D341Med (cell line): ENCODE data around the gene SUPT3H.
"Not testable (repeated sequence)": the region's sequence is repeated elsewhere in the genome, so short reads cannot be mapped to it uniquely, and the experiment has no call there.

ENCODE experiments used
- DNase-seq: peaks from one replicate; pipeline ENCODE4 v3.0.0; 2012; ENCODE audit warnings: low spot score

Gene SUPT3H

GRCh38 chr6:45323656-45324224 is 54.0 kb downstream of the SUPT3H start:
- no peak for DNase-seq

- DNase-seq: no peak
Observed at GRCh38 chr6:45320349-45320748, 57.4 kb downstream of the SUPT3H start.

- DNase-seq: no peak
Observed at GRCh38 chr6:45314146-45314545, 63.6 kb downstream of the SUPT3H start.

GRCh38 chr6:45310118-45310788 is 67.5 kb downstream of the SUPT3H start:
- DNase-seq: no peak

GRCh38 chr6:45305546-45305945 is 72.2 kb downstream of the SUPT3H start:
- no peak for DNase-seq

- DNase-seq: no peak
Observed at GRCh38 chr6:45302832-45303231, 74.9 kb downstream of the SUPT3H start.

- no peak for DNase-seq
Observed at GRCh38 chr6:45301348-45302142, 76.2 kb downstream of the SUPT3H start.

GRCh38 chr6:45300736-45301135 is 77.0 kb downstream of the SUPT3H start:
- no peak for DNase-seq

- DNase-seq: no peak
Observed at GRCh38 chr6:45299096-45299581, 78.6 kb downstream of the SUPT3H start.

- no peak for DNase-seq
Observed at GRCh38 chr6:45297320-45297719, 80.4 kb downstream of the SUPT3H start.

GRCh38 chr6:45294065-45294701 is 83.6 kb downstream of the SUPT3H start:
- DNase-seq: not testable (repeated sequence)

- DNase-seq: no peak
Observed at GRCh38 chr6:45293306-45293705, 84.4 kb downstream of the SUPT3H start.

GRCh38 chr6:45289751-45290514 is 87.8 kb downstream of the SUPT3H start:
- DNase-seq: no peak

GRCh38 chr6:45286707-45287106 is 91.0 kb downstream of the SUPT3H start:
- not testable (repeated sequence) for DNase-seq

- no peak for DNase-seq
Observed at GRCh38 chr6:45278367-45278766, 99.4 kb downstream of the SUPT3H start.

- not testable (repeated sequence) for DNase-seq
Observed at GRCh38 chr6:45277741-45278140, 100.0 kb downstream of the SUPT3H start.

- no peak for DNase-seq
Observed at GRCh38 chr6:45275358-45275757, 102.4 kb downstream of the SUPT3H start.

- DNase-seq: no peak
Observed at GRCh38 chr6:45272626-45273025, 105.1 kb downstream of the SUPT3H start.

- DNase-seq: no peak
Observed at GRCh38 chr6:45265246-45265645, 112.5 kb downstream of the SUPT3H start.

GRCh38 chr6:45260696-45261095 is 117.0 kb downstream of the SUPT3H start:
- no peak for DNase-seq
